Loucy (cell line): ENCODE data around the gene NRXN3.

Source experiments
- H2AFZ ChIP-seq: fragments of 200-600 bp; sonication (generic); 2 replicates; pipeline ENCODE4 v1.6.0; 2016; ENCODE audit warnings: antibody characterized with exemption, mild to moderate bottlenecking, low read length, moderate library complexity
- H3F3A ChIP-seq: fragments of 200-600 bp; 2 replicates; pipeline ENCODE4 v1.6.0; 2016; ENCODE audit warnings: antibody characterized with exemption, low read depth, mild to moderate bottlenecking
- H3K27me3 ChIP-seq: fragments of 200-600 bp; sonication (generic); 2 replicates; pipeline ENCODE4 v1.6.1; 2014; ENCODE audit warnings: low read length, mild to moderate bottlenecking; ENCODE audit not compliant: insufficient read depth, poor library complexity, severe bottlenecking
- H3K36me3 ChIP-seq: fragments of 200-600 bp; sonication (generic); 2 replicates; pipeline ENCODE4 v1.6.1; 2016; ENCODE audit warnings: low read length; ENCODE audit not compliant: insufficient read depth
- H3K4me1 ChIP-seq: fragments of 200-600 bp; sonication (generic); 2 replicates; pipeline ENCODE4 v1.5.1; 2014; ENCODE audit warnings: low read length, mild to moderate bottlenecking; ENCODE audit not compliant: insufficient read depth, poor library complexity, severe bottlenecking
- H3K4me2 ChIP-seq: fragments of 200-600 bp; sonication (generic); 2 replicates; pipeline ENCODE4 v1.6.0; 2014; ENCODE audit warnings: antibody characterized with exemption, low read length, low read depth, mild to moderate bottlenecking; ENCODE audit not compliant: poor library complexity, severe bottlenecking
- H3K4me3 ChIP-seq: fragments of 200-600 bp; sonication (generic); 2 replicates; pipeline ENCODE4 v1.5.1; 2014; ENCODE audit warnings: low read length, mild to moderate bottlenecking, mixed read lengths; ENCODE audit not compliant: poor library complexity, severe bottlenecking
- H3K79me2 ChIP-seq: fragments of 200-600 bp; sonication (generic); 2 replicates; pipeline ENCODE4 v1.6.1; 2014; ENCODE audit warnings: low read length; ENCODE audit not compliant: insufficient read depth
- H3K9ac ChIP-seq: fragments of 200-600 bp; sonication (generic); 2 replicates; pipeline ENCODE4 v1.6.0; 2014; ENCODE audit warnings: mild to moderate bottlenecking, low read depth, low read length, moderate library complexity; ENCODE audit not compliant: poor library complexity, severe bottlenecking
- H3K9me2 ChIP-seq: fragments of 200-600 bp; sonication (generic); replicated peaks from 2 replicates; pipeline ENCODE4 v1.6.1; 2016; ENCODE audit warnings: low read depth, low read length, mixed read lengths
- H3K9me3 ChIP-seq: fragments of 200-600 bp; sonication (generic); 2 replicates; pipeline ENCODE4 v1.6.1; 2014; ENCODE audit warnings: mild to moderate bottlenecking, antibody characterized with exemption, low read length, low read depth; ENCODE audit not compliant: insufficient read depth
- H4K20me1 ChIP-seq: fragments of 200-600 bp; sonication (generic); 2 replicates; pipeline ENCODE4 v1.6.0; 2014; ENCODE audit warnings: antibody characterized with exemption, low read length, mild to moderate bottlenecking; ENCODE audit not compliant: insufficient read depth, poor library complexity, severe bottlenecking
- EZH2phosphoT487 ChIP-seq: fragments of 200-600 bp; IDR thresholded peaks from 2 replicates; pipeline ENCODE4 v1.6.1; 2018; ENCODE audit warnings: antibody characterized with exemption, mild to moderate bottlenecking, moderate library complexity, borderline replicate concordance
- TF ChIP-seq, protein P1 (sequence below): fragments of 200-600 bp; sonication (generic); conservative IDR thresholded peaks from 2 replicates; pipeline ENCODE4 v1.5.1; 2014; ENCODE audit warnings: mild to moderate bottlenecking, antibody characterized with exemption, low read length

NRXN3 gene

DNA sequence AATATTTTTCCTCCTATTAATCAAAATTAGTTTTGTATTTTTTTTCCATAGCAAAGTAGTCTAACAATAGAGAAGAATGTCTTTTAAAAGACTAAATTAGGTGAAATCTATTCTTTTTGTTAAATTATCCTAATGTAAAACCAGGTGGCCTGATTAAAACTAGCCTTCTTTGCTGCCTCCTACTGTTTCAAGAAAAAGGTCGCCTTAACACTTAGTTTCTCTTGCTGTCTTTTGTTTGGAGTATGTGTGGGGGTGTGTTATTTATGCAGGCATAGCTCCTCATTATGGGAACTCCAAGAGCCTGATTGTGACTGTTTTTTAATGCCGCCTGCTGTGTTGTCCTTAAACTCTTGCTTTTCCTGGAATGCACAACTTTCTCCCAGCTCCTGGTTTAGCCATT lies 1185.9 kb downstream of the NRXN3 start:
- Histone ChIP-seq H3K79me2 (no peaks in the 10 kb centered on the region), H3K9me2 (no peaks in the 10 kb centered on the region), H3K9ac (no peak overlapping the region), H3F3A (no peaks in the 10 kb centered on the region), H3K4me1 (no peaks in the 10 kb centered on the region), H4K20me1 (no peaks in the 10 kb centered on the region), H3K27me3 (no peaks in the 10 kb centered on the region), H3K4me2 (no peak overlapping the region), H2AFZ (no peak overlapping the region), H3K36me3 (no peaks in the 10 kb centered on the region), H3K4me3 (no peak overlapping the region), H3K9me3 (no peaks in the 10 kb centered on the region)
- TF ChIP-seq, protein P1, sequence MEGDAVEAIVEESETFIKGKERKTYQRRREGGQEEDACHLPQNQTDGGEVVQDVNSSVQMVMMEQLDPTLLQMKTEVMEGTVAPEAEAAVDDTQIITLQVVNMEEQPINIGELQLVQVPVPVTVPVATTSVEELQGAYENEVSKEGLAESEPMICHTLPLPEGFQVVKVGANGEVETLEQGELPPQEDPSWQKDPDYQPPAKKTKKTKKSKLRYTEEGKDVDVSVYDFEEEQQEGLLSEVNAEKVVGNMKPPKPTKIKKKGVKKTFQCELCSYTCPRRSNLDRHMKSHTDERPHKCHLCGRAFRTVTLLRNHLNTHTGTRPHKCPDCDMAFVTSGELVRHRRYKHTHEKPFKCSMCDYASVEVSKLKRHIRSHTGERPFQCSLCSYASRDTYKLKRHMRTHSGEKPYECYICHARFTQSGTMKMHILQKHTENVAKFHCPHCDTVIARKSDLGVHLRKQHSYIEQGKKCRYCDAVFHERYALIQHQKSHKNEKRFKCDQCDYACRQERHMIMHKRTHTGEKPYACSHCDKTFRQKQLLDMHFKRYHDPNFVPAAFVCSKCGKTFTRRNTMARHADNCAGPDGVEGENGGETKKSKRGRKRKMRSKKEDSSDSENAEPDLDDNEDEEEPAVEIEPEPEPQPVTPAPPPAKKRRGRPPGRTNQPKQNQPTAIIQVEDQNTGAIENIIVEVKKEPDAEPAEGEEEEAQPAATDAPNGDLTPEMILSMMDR = no peak; the same call in 1 of the 2 replicates
- TF ChIP-seq EZH2phosphoT487 = no peak

DNA sequence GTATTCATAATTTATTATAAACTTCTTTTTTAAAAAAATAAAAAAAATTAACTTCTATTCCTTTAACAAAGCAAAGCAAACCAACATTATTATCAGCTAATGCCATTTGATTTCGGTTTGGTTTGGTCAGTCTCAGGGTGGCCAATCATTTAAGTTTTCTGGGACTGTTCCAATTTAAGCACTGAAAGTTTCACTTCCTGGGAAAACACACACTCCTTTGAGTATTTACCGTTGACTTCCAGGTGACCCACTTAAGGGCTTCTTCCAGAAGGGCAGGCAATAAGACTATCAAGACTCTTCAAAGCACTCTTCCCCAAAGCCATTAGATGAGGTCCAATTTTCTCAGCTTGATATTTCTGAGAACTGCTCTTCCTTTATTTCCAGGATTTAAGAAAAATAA lies 1187.1 kb downstream of the NRXN3 start:
- TF ChIP-seq, protein P1 = no peak
- TF ChIP-seq EZH2phosphoT487 = no peak
- H3F3A ChIP-seq = no peaks in the 10 kb centered on the region
- H3K27me3 ChIP-seq = no peaks in the 10 kb centered on the region

GRCh38 chr14:79363291-79363690 lies 1193.1 kb downstream of the NRXN3 start:
- Histone ChIP-seq H4K20me1 (no peaks in the 10 kb centered on the region), H3K9me2 (no peaks in the 10 kb centered on the region), H3K9ac (no peak overlapping the region), H3K9me3 (no peaks in the 10 kb centered on the region), H3K4me1 (no peaks in the 10 kb centered on the region), H3F3A (no peaks in the 10 kb centered on the region), H3K4me2 (no peak overlapping the region), H3K27me3 (no peaks in the 10 kb centered on the region), H3K79me2 (no peaks in the 10 kb centered on the region), H3K4me3 (no peak overlapping the region), H2AFZ (no peak overlapping the region), H3K36me3 (no peaks in the 10 kb centered on the region)
- TF ChIP-seq EZH2phosphoT487 = no peak
- TF ChIP-seq, protein P1 = no peak

More for the DNA sequence above, 1187.1 kb downstream of the NRXN3 start:
- Histone ChIP-seq H3K36me3 (no peaks in the 10 kb centered on the region), H3K4me1 (no peaks in the 10 kb centered on the region), H4K20me1 (no peaks in the 10 kb centered on the region), H3K9me2 (no peaks in the 10 kb centered on the region), H3K4me2 (no peak overlapping the region), H3K4me3 (no peak overlapping the region), H3K9me3 (no peaks in the 10 kb centered on the region), H2AFZ (no peak overlapping the region), H3K79me2 (no peaks in the 10 kb centered on the region), H3K9ac (no peak overlapping the region)
